ENCODE data around the gene IFNA7. TPM values are rescaled to one million over a fixed set of nuclear protein-coding genes. Genes with fewer than 3 reads are reported as not detected.
"Not testable (repeated sequence)": the region's sequence is repeated elsewhere in the genome, so short reads cannot be mapped to it uniquely, and the experiment has no call there.

IFNA7 gene
- total RNA-seq, 1 donor from 2014 or later: not detected

- Mint-ChIP-seq H3K9me3 (ENCODE audit: unreplicated experiment) (no peaks in the 10 kb centered on the region), H3K27ac (ENCODE audit: unreplicated experiment) (no peak overlapping the region), H3K27me3 (ENCODE audit: unreplicated experiment) (peaks cover 9% of the 10 kb centered on the region), H3K36me3 (ENCODE audit: unreplicated experiment) (no peaks in the 10 kb centered on the region), H3K4me3 (ENCODE audit: unreplicated experiment) (no peak overlapping the region), H3K4me1 (ENCODE audit: low read depth, unreplicated experiment) (no peaks in the 10 kb centered on the region)
- no peak for DNase-seq
- TF ChIP-seq, protein P1, sequence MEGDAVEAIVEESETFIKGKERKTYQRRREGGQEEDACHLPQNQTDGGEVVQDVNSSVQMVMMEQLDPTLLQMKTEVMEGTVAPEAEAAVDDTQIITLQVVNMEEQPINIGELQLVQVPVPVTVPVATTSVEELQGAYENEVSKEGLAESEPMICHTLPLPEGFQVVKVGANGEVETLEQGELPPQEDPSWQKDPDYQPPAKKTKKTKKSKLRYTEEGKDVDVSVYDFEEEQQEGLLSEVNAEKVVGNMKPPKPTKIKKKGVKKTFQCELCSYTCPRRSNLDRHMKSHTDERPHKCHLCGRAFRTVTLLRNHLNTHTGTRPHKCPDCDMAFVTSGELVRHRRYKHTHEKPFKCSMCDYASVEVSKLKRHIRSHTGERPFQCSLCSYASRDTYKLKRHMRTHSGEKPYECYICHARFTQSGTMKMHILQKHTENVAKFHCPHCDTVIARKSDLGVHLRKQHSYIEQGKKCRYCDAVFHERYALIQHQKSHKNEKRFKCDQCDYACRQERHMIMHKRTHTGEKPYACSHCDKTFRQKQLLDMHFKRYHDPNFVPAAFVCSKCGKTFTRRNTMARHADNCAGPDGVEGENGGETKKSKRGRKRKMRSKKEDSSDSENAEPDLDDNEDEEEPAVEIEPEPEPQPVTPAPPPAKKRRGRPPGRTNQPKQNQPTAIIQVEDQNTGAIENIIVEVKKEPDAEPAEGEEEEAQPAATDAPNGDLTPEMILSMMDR (IDR thresholded peaks at IDR 0.05; ENCODE audit: partially characterized antibody, unreplicated experiment): no peak
Measured at GRCh38 chr9:21210311-21210710, 8.3 kb upstream of the IFNA7 start.

- not testable (repeated sequence) for H3K27me3 Mint-ChIP-seq (ENCODE audit: unreplicated experiment); H3K9me3 Mint-ChIP-seq (ENCODE audit: unreplicated experiment); H3K27ac Mint-ChIP-seq (ENCODE audit: unreplicated experiment); H3K4me1 Mint-ChIP-seq (ENCODE audit: low read depth, unreplicated experiment); H3K36me3 Mint-ChIP-seq (ENCODE audit: unreplicated experiment); DNase-seq; H3K4me3 Mint-ChIP-seq (ENCODE audit: unreplicated experiment)
Measured at GRCh38 chr9:21207043-21207442, 5.0 kb upstream of the IFNA7 start, which contains the start of gene IFNA10. Gene IFNA10 (minus strand): TSS chr9:21207143. CDS start chr9:21207097, 46 bp downstream.

- H3K27me3 Mint-ChIP-seq (ENCODE audit: unreplicated experiment): peaks cover 6% of the 10 kb centered on the region
- H3K4me1 Mint-ChIP-seq (ENCODE audit: low read depth, unreplicated experiment): no peaks in the 10 kb centered on the region
- H3K4me3 Mint-ChIP-seq (ENCODE audit: unreplicated experiment): no peak overlapping the region
- H3K27ac Mint-ChIP-seq (ENCODE audit: unreplicated experiment): no peak overlapping the region
- H3K36me3 Mint-ChIP-seq (ENCODE audit: unreplicated experiment): no peaks in the 10 kb centered on the region
- TF ChIP-seq, protein P1 (IDR thresholded peaks at IDR 0.05; ENCODE audit: partially characterized antibody, unreplicated experiment): no peak
- no peaks in the 10 kb centered on the region for H3K9me3 Mint-ChIP-seq (ENCODE audit: unreplicated experiment)
- DNase-seq: no peak
Measured at GRCh38 chr9:21205204-21205603, 3.2 kb upstream of the IFNA7 start.

- H3K36me3 Mint-ChIP-seq (ENCODE audit: unreplicated experiment); H3K9me3 Mint-ChIP-seq (ENCODE audit: unreplicated experiment); H3K27ac Mint-ChIP-seq (ENCODE audit: unreplicated experiment); H3K4me3 Mint-ChIP-seq (ENCODE audit: unreplicated experiment); H3K27me3 Mint-ChIP-seq (ENCODE audit: unreplicated experiment); H3K4me1 Mint-ChIP-seq (ENCODE audit: low read depth, unreplicated experiment): not testable (repeated sequence)
- TF ChIP-seq, protein P1 (IDR thresholded peaks at IDR 0.05; ENCODE audit: partially characterized antibody, unreplicated experiment): peak; percentile 53
- DNase-seq: peak; percentile 30
Measured at GRCh38 chr9:21194867-21195776, 6.9 kb downstream of the IFNA7 start.

DNA sequence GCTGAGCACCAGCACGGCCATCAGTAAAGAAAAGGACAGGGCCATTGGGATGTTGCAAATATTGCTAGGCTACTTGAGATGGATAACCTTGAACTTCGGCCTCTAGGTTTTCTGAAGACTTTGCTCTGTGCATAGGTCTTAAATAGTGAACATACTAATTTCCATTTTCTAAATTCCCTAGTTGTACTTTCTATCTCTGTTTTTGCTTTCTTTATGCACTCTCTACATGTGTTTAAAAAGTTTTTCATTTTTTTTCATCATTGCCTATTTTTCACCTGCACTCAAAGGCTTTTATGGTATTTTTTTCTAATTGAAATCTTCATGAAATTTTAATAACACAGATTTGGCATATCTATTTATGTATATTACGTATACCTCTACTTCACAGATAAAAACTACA is 14.5 kb downstream of the IFNA7 start, which contains the start of gene IFNA4:
Gene IFNA4, minus strand, starts transcription at position 101 of the 400 bp plus-strand sequence. Its CDS starts 56 bp downstream, at position 45.
- not testable (repeated sequence) for H3K4me3 Mint-ChIP-seq (ENCODE audit: unreplicated experiment); H3K27me3 Mint-ChIP-seq (ENCODE audit: unreplicated experiment); DNase-seq; H3K36me3 Mint-ChIP-seq (ENCODE audit: unreplicated experiment); H3K9me3 Mint-ChIP-seq (ENCODE audit: unreplicated experiment); H3K27ac Mint-ChIP-seq (ENCODE audit: unreplicated experiment); H3K4me1 Mint-ChIP-seq (ENCODE audit: low read depth, unreplicated experiment)

Data from glutamatergic neuron (in vitro differentiated cells).